ENCODE measurements around the gene RNPC3. TPM values are rescaled to one million over a fixed set of nuclear protein-coding genes. Genes with fewer than 3 reads are reported as not detected.

RNPC3 gene
- total and polyA plus RNA-seq, 9 of the 15 experiments (the other 6 are each of a cell fraction or from before 2014, with no cell fraction given), result 5.4 to 31.4 (median 17.1) TPM

- no peak for DNase-seq (ENCODE audit: extremely low read depth in 1 of 4, low spot score in 3 of 4)
- intact Hi-C loops (cut with micrococcal nuclease), result no loop called here
Observed at GRCh38 chr1:103547840-103548239, 22.3 kb downstream of the RNPC3 start.

More at GRCh38 chr1:103547840-103548239, 22.3 kb downstream of the RNPC3 start:
- H3K9ac ChIP-seq (ENCODE audit: insufficient read depth in 1 of 2, low read depth in 2 of 2, low read length in 2 of 2), result no peak overlapping the region
- H3K79me2 ChIP-seq (ENCODE audit: control insufficient read depth, insufficient read depth, low read length), result no peaks in the 10 kb centered on the region
- H4K20me1 ChIP-seq (replicated peaks; ENCODE audit: control insufficient read depth, insufficient read depth, low read length), result no peaks in the 10 kb centered on the region
- no peaks in the 10 kb centered on the region for H3K4me1 ChIP-seq (replicated peaks in 1 of 2; ENCODE audit: control insufficient read depth in 2 of 2, insufficient read depth in 2 of 2, low read length in 2 of 2)
- no peak overlapping the region for H3K4me3 ChIP-seq
- H3K27ac ChIP-seq (ENCODE audit: extremely low read depth, low read depth, low read length), result no peak overlapping the region
- in situ Hi-C loops (cut with MboI), result no loop called here
- no peak overlapping the region for H2AFZ ChIP-seq (ENCODE audit: low read depth, low read length)
- WGBS (ENCODE audit: insufficient coverage, low coverage, missing lambda C conversion rate), result 96% methylated on average over 3 of the region's 3 CpGs
- H3K9me1 ChIP-seq (ENCODE audit: control insufficient read depth, insufficient read depth, low read length), result no peaks in the 10 kb centered on the region
- FAIRE-seq (no peak), ATAC-seq (no peak)
- TF ChIP-seq POLR2H (tag; IDR thresholded peaks at IDR 0.05; ENCODE audit: low read depth), result no peak
- TF ChIP-seq ATF1 (CRISPR knock-in tag; IDR thresholded peaks at IDR 0.05), result no peak
- TF ChIP-seq ATF1 (tag; IDR thresholded peaks at IDR 0.05), result no peak
- no peak for TF ChIP-seq NCOA2 (IDR thresholded peaks at IDR 0.05; ENCODE audit: partially characterized antibody in 2 of 2)
- no peak for TF ChIP-seq FOXM1 (IDR thresholded peaks at IDR 0.05; ENCODE audit: low read depth)
- TF ChIP-seq FOXM1 (CRISPR knock-in tag; IDR thresholded peaks at IDR 0.05; ENCODE audit: low read depth), result no peak
- no peak for TF ChIP-seq ZFP36 (IDR thresholded peaks at IDR 0.05; ENCODE audit: low read depth, low read length, partially characterized antibody)
- TF ChIP-seq CBFB (CRISPR knock-in tag; IDR thresholded peaks at IDR 0.05), result no peak
- no peak for TF ChIP-seq ZNF431 (CRISPR knock-in tag; IDR thresholded peaks at IDR 0.05)
- TF ChIP-seq ZNF274 (IDR thresholded peaks at IDR 0.05; ENCODE audit: borderline replicate concordance, low read depth, low read length), result no peak
- no peak for TF ChIP-seq ZNF449 (CRISPR knock-in tag; IDR thresholded peaks at IDR 0.05)
- TF ChIP-seq CC2D1A (IDR thresholded peaks at IDR 0.05), result no peak
- TF ChIP-seq FOS (IDR thresholded peaks at IDR 0.05; ENCODE audit: extremely low read depth, insufficient read length), result no peak
- TF ChIP-seq HEY1 (CRISPR knock-in tag; IDR thresholded peaks at IDR 0.05; ENCODE audit: borderline replicate concordance), result no peak
- no peak for TF ChIP-seq CAMTA2 (CRISPR knock-in tag; conservative IDR thresholded peaks at IDR 0.05)
- TF ChIP-seq, protein P1, sequence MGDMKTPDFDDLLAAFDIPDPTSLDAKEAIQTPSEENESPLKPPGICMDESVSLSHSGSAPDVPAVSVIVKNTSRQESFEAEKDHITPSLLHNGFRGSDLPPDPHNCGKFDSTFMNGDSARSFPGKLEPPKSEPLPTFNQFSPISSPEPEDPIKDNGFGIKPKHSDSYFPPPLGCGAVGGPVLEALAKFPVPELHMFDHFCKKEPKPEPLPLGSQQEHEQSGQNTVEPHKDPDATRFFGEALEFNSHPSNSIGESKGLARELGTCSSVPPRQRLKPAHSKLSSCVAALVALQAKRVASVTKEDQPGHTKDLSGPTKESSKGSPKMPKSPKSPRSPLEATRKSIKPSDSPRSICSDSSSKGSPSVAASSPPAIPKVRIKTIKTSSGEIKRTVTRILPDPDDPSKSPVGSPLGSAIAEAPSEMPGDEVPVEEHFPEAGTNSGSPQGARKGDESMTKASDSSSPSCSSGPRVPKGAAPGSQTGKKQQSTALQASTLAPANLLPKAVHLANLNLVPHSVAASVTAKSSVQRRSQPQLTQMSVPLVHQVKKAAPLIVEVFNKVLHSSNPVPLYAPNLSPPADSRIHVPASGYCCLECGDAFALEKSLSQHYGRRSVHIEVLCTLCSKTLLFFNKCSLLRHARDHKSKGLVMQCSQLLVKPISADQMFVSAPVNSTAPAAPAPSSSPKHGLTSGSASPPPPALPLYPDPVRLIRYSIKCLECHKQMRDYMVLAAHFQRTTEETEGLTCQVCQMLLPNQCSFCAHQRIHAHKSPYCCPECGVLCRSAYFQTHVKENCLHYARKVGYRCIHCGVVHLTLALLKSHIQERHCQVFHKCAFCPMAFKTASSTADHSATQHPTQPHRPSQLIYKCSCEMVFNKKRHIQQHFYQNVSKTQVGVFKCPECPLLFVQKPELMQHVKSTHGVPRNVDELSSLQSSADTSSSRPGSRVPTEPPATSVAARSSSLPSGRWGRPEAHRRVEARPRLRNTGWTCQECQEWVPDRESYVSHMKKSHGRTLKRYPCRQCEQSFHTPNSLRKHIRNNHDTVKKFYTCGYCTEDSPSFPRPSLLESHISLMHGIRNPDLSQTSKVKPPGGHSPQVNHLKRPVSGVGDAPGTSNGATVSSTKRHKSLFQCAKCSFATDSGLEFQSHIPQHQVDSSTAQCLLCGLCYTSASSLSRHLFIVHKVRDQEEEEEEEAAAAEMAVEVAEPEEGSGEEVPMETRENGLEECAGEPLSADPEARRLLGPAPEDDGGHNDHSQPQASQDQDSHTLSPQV (IDR thresholded peaks at IDR 0.05), result no peak
- BruUV-seq (replicated peaks), result no TSS peak
- H3K4me2 ChIP-seq (ENCODE audit: insufficient read depth, low read length), result no peak overlapping the region
- H3K27me3 ChIP-seq (ENCODE audit: control insufficient read depth in 2 of 2, insufficient read depth in 2 of 2, low read length in 2 of 2), result no peaks in the 10 kb centered on the region
- H3K9me3 ChIP-seq (replicated peaks; ENCODE audit: control insufficient read depth, insufficient read depth, low read depth, low read length), result no peaks in the 10 kb centered on the region
- POLR2A ChIA-PET, result no interaction called here
- H3K36me3 ChIP-seq (ENCODE audit: control insufficient read depth, insufficient read depth, low read length), result peaks cover 69% of the 10 kb centered on the region; the same call in 2 of the 3 replicates
- CTCF ChIA-PET (ENCODE audit: low intra/inter-chr PET ratio), result no interaction called here
